ENCODE measurements around the gene TASP1. TPM values are rescaled to one million over a fixed set of nuclear protein-coding genes. Genes with fewer than 3 reads are reported as not detected.

TASP1 gene
- total RNA-seq, 4 donors from 2014 or later: 1.7 to 4.2 (median 2.7) TPM

DNA sequence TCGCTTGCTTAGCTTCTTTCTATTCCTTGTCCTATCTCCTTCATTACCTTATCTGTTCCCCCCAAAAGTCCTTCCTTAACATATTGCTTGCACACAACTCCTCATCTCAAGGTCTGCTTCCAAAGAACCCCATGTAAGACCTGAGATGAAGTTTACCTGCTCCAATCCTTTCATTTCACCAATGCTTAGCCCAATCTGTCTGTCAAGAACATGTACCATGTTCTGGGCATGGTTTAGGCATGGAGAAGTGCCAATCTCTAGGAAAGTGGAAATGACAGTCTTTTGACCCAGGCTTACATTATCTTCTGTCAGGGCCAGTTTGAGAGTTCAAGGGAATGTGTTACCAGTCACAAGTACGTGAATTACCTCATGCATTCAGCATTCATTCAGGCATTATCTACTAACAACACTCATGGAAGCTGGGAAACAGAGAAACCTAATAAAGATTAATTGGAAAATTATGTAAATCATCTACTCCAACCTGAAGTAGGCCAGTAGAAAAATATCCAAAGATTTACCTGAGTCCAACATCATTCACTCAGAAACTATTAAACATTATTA is 15.8 kb upstream of the TASP1 start:
- no peak overlapping the region for H3K27ac ChIP-seq
- no peak for ATAC-seq
- intact Hi-C loops (cut with DNase I; ENCODE audit: low total_unique reads): no loop called here

DNA sequence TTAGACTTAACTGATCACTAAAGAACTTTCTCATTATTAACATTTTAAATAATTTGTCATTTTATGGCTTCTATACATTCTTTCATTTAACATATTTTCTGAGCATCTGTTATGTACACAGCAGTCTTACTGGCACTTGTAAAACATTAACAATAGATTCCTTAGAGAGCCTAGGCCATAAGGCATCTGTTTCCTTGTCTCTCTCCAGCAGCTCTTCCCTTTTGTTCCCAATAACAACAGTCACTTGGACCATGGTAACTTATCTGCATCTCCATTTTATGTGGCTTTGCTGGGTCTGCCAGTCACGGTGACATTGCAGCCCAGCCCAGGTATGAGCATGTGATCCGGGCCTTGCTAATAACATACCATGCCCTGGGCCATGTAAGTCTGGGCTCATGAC is 11.7 kb upstream of the TASP1 start:
- in situ Hi-C loops (cut with MboI; ENCODE audit: low sequenced_read_pairs in 4 of 4) (no loop called here), intact Hi-C loops (cut with DNase I; ENCODE audit: low total_unique reads) (no loop called here)
- peaks cover 0 to 5% (median 5%) of the 10 kb centered on the region in 3 donors for H3K27me3 ChIP-seq
- H3K36me3 ChIP-seq: no peaks in the 10 kb centered on the region
- peaks cover 3 to 4% of the 10 kb centered on the region in 2 donors for H3K4me1 ChIP-seq
- H3K4me3 ChIP-seq: no peak overlapping the region
- no peak for TF ChIP-seq POLR2A (IDR thresholded peaks at IDR 0.05)
- no peak for TF ChIP-seq CTCF (IDR thresholded peaks at IDR 0.05 in 4 of 5, conservative IDR thresholded peaks at IDR 0.05 in 1 of 5)
- no peak overlapping the region for H3K27ac ChIP-seq
- ATAC-seq (no peak), DNase-seq (no peak)
- H3K9me3 ChIP-seq: no peaks in the 10 kb centered on the region

More for the DNA sequence above, 15.8 kb upstream of the TASP1 start:
- Histone ChIP-seq H3K9me3 (no peaks in the 10 kb centered on the region), H3K4me3 (no peak overlapping the region), H3K4me1 (peaks cover 0 to 4% of the 10 kb centered on the region in 2 donors), H3K36me3 (no peaks in the 10 kb centered on the region), H3K27me3 (peaks cover 0 to 2% (median 0%) of the 10 kb centered on the region in 3 donors)
- DNase-seq: no peak
- TF ChIP-seq POLR2A (IDR thresholded peaks at IDR 0.05): no peak
- no peak for TF ChIP-seq CTCF (IDR thresholded peaks at IDR 0.05 in 4 of 5, conservative IDR thresholded peaks at IDR 0.05 in 1 of 5)
- in situ Hi-C loops (cut with MboI; ENCODE audit: low sequenced_read_pairs in 4 of 4): no loop called here

DNA sequence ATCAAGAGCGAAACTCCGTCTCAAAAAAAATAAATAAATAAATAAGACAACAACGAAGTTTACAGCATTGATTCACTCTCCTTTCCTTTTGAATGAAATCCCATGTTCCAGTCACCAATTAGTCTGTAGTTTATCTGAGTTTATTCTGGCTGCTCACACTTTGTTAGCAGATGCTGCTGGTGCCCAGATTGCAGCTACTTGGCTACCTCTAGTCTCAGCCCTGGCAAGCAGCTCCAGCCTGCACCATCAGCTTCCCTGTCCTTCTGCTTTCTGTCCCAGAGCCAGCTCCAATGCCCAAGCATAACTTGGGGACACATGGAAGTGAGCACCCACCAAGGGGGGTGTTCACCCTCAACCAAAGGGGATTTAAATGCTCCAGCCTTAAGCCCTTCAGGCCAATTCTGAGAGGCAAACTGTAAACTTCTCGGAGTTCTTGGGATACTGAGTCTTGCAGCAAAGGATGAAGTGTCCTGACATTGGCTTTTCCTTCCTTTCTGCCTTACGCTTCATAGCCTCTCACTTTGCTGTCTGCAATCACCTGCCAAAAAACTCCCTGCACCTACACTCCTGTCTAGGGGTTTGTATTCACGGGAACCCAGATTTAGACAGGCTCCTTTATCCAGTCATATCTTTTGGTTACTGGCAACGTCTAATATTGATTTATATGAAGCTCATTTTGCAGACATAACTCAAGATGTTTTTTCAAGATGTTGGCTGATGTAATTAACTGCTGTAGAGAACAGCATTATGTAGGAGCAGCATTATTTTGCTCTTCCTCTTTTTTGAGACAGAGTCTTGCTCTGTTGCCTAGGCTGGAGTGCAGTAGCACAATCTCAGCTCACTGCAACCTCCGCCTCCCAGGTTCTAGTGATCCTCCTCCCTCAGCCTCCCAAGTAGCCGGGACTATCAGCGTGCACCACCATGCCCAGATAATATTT is 9.8 kb upstream of the TASP1 start:
- Histone ChIP-seq H3K4me1 (peaks cover 3 to 4% of the 10 kb centered on the region in 2 donors), H3K36me3 (no peaks in the 10 kb centered on the region), H3K9me3 (no peaks in the 10 kb centered on the region), H3K27ac (no peak overlapping the region), H3K4me3 (no peak overlapping the region), H3K27me3 (peaks cover 5 to 8% (median 5%) of the 10 kb centered on the region in 3 donors)
- TF ChIP-seq POLR2A (IDR thresholded peaks at IDR 0.05) (no peak), CTCF (IDR thresholded peaks at IDR 0.05 in 4 of 5, conservative IDR thresholded peaks at IDR 0.05 in 1 of 5) (no peak)
- ATAC-seq (no peak), DNase-seq (no peak)
- intact Hi-C loops (cut with DNase I; ENCODE audit: low total_unique reads) (no loop called here), in situ Hi-C loops (cut with MboI; ENCODE audit: low sequenced_read_pairs in 4 of 4) (no loop called here)

GRCh38 chr20:13644010-13644409 is 5.3 kb upstream of the TASP1 start:
- intact Hi-C loops (cut with DNase I; ENCODE audit: low total_unique reads): no loop called here
- in situ Hi-C loops (cut with MboI; ENCODE audit: low sequenced_read_pairs in 4 of 4): no loop called here
- H3K4me1 ChIP-seq: peaks cover 0 to 4% of the 10 kb centered on the region in 2 donors

More at GRCh38 chr20:13644010-13644409, 5.3 kb upstream of the TASP1 start:
- no peak overlapping the region for H3K4me3 ChIP-seq
- H3K9me3 ChIP-seq: no peaks in the 10 kb centered on the region
- no peaks in the 10 kb centered on the region for H3K36me3 ChIP-seq
- DNase-seq (no peak), ATAC-seq (no peak)
- H3K27me3 ChIP-seq: peaks cover 0 to 8% (median 2%) of the 10 kb centered on the region in 3 donors
- TF ChIP-seq CTCF (IDR thresholded peaks at IDR 0.05 in 4 of 5, conservative IDR thresholded peaks at IDR 0.05 in 1 of 5) (no peak), POLR2A (IDR thresholded peaks at IDR 0.05) (no peak)
- H3K27ac ChIP-seq: no peak overlapping the region

All from gastrocnemius medialis (tissue), 4 donors.